ENCODE results near the gene S100P.

The S100P gene

GRCh38 chr4:6673660-6674499 is 19.8 kb upstream of the S100P start:
- peak; percentile 90 to 98 (median 93) for DNase-seq

- DNase-seq: peak in 4 of 5 donors; percentile 48 to 79 (median 62)
Observed at GRCh38 chr4:6674500-6675149, 19.1 kb upstream of the S100P start.

GRCh38 chr4:6676722-6677558 is 16.7 kb upstream of the S100P start:
- DNase-seq: no peak

- DNase-seq: no peak
Observed at GRCh38 chr4:6680372-6681034, 13.2 kb upstream of the S100P start.

GRCh38 chr4:6681191-6681590 is 12.5 kb upstream of the S100P start:
- DNase-seq: no peak

GRCh38 chr4:6682862-6683590 is 10.7 kb upstream of the S100P start:
- no peak for DNase-seq

GRCh38 chr4:6684656-6685055 is 9.0 kb upstream of the S100P start:
- DNase-seq: no peak

GRCh38 chr4:6686104-6686787 is 7.4 kb upstream of the S100P start:
- DNase-seq: no peak

GRCh38 chr4:6687947-6688878 is 5.5 kb upstream of the S100P start:
- DNase-seq: no peak

- DNase-seq: peak in 4 of 5 donors; percentile 49 to 87 (median 60)
Observed at GRCh38 chr4:6688879-6689505, 4.7 kb upstream of the S100P start.

- DNase-seq: no peak
Observed at GRCh38 chr4:6689506-6689960, 4.1 kb upstream of the S100P start.

GRCh38 chr4:6692379-6692778 is 1.3 kb upstream of the S100P start:
- DNase-seq: no peak

GRCh38 chr4:6692806-6693205 is 872 bp upstream of the S100P start:
- DNase-seq: no peak

- peak in 1 of 5 donors; percentile 57 for DNase-seq
Observed at GRCh38 chr4:6694177-6694901, 661 bp downstream of the S100P start.

GRCh38 chr4:6695660-6696610 is 2.3 kb downstream of the S100P start:
- DNase-seq: peak; percentile 33 to 91 (median 49)

GRCh38 chr4:6696611-6697010 is 2.9 kb downstream of the S100P start:
- DNase-seq: no peak

- no peak for DNase-seq
Observed at GRCh38 chr4:6697131-6697530, 3.5 kb downstream of the S100P start.

GRCh38 chr4:6699388-6699787 is 5.7 kb downstream of the S100P start:
- DNase-seq: no peak

Data from T-helper 1 cell (primary cell).